Right renal pelvis (tissue), 4 donors: Measurements from ENCODE around the gene RPS17. TPM values are rescaled to one million over a fixed set of nuclear protein-coding genes. Genes with fewer than 3 reads are reported as not detected.
"Not testable (repeated sequence)": the region's sequence is repeated elsewhere in the genome, so short reads cannot be mapped to it uniquely, and the experiment has no call there.

Experiments
- DNase-seq, 4 donors: peaks; one replicate each; pipeline ENCODE4 v3.0.0-alpha.2; 2013; ENCODE audit warnings: low read depth in 4 of 4, low spot score in 3 of 4, missing footprints in 1 of 4
- polyA plus RNA-seq, 4 donors: library from polyadenylated mRNA; unstranded; fragments of 120-200 nt; gene quantifications; one replicate each; pipeline ENCODE4 v1.2.1, GENCODE V29; 2013; ENCODE audit not compliant: insufficient read length in 4 of 4

RPS17 gene
- polyA plus RNA-seq, 4 donors: 1,688 to 2,346 (median 1,786) TPM

DNA sequence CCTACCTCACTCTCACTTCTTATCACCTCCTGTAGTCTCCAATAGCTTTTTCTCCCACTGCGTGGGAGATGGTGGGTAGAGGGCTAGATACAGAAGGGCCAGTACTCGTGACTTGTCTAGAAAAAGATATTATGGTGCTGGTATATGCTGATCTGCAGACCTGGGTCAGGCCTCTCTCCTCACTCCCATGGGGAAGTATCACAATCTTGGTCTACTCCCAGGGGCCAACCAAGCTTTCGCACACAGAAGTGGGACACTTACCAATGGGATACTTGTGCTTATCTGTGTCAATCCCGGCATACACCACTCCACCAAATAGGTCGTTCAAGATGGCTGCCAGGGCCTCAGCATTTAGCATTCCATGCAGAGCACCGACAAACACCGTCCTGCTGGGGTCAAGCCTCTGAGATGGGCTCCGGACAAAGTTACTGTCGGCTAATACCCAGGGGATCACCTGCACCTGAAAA lies 9.0 kb upstream of the RPS17 start:
- DNase-seq: no peak

DNA sequence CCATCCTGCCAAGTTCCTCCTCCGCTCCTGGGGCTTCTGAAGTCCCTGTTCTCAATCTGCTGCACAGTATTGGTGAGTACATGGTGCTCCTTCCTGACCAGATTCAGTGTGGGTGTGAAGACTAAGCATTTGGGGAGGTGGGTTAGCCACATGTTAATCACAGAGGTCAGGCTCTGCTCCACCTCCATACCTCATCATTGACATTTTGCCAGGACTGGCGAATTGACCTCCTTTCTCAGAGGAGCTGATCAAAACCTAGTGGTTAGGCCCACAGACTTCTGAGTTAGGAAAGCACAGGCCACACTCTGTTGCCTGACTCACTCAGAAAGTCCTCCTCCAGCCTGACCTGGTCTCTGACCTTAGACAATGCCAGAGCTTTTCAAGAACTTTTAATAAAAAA lies 8.4 kb upstream of the RPS17 start:
- no peak for DNase-seq

DNA sequence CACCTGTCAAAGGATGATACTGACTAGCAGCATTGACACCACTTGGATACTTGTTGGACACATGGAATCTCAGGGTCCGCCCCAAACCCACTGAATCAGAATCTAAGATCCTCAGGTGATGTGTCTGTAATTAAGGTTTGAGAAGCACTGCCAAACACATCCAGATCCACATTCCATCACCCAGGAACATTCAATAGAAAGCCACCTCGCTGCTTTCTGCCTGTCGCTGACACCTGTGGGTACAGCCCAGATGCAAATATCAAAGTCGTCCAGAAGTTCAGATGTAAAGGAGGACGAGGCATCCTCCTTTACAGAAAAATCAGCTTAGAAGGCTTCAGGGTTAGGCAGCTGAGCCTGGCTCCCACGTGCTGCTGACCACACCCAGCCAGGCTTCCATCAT lies 5.2 kb upstream of the RPS17 start:
- no peak for DNase-seq

DNA sequence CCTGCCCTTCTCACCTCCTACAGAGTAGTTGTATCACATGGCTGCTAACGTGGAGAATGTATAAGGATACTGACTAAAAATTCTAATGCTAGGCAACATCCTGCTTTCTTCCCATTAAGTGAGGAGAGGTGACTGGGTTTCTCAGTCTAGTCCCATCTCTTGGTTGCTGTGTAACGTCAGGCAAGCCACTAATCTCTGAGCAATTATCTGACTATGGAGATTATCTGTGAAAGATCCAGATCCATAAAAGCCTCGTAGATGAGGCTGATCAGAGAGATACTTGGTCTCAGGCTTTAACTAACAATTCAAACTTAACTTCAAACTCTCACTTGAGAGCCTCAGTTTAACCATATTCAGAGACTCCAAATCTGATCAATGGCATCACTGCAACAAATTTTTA lies 4.7 kb upstream of the RPS17 start:
- no peak for DNase-seq

DNA sequence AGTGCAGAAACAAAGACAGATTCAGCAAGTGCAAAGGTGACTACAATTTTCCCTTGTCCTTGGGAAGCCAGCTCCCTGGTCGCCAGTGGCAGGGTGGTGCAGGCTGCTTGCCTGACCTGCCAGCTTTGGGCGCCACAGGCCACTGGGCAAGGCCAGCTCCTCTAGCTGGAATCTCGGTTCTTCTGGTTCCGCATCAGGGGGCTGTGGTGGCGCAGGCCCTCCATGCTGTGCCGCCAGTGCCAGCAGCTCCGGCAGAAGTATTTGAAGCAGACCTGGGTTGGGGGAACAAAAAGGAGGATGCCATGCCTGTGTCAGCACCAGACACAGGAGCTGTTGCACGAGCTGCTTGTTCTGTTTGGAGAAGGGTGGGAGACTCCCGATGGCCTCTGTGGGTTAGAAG lies 4.2 kb upstream of the RPS17 start:
- no peak for DNase-seq

DNA sequence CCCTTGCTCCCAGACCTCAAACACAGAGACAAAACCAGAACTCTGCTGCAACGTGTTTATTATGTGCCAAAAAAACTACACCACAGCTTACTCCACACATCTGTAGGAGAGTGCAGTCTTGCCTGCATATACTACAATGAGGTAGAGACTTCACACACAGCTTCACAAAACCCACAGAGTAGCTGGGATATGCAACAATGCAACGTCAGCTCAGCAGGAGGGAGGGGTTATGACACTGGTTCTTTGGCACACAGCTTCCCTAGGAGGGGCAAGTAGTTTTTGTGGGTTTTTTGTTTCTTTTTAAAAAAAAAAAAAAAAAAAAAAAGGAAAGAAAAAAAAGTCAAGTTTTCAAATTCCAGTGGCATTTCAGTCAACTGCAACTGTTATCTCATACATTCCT lies 2.9 kb upstream of the RPS17 start:
- DNase-seq: no peak

DNA sequence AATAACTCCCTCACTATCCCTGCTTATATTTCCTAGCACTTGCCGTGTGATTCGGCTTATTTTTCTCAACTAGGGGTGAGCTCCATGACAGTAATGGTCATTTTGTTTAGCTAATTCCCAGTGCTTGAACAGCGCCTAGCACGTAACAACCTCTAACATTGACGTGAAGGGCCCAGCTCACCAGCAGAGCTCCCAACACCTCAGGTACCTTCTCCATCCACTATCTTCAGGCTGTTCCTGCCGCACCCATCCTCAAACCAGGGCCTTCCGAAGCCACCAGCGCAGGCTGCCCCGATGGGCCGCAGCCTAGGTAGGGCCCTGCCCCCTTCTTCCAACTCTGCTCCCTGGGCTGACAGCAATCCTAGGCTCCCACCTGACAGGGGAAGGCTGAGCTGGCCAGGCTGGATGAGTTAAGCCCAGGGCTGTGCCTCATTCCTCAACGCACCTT lies 751 bp upstream of the RPS17 start:
- peak in 2 of 4 donors; percentile 22 to 28 for DNase-seq

DNA sequence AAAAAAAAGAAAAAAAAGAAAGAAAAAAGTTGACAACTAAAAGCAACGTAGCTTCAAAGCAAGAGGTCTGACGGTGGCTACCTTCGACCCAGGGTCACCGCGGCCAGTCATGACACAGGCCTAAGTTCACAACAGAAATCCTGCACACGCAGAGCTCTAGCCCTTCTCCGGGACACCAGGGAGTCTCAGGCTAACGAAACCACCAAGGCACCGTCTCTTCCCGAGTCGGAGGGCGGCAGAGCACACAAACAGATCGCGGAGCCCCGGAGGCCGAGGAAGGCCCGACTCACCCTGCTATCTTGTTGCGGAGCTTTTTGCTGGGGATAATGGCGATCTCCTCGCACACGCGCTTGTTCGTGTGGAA lies 584 bp downstream of the RPS17 start:
- DNase-seq: no peak

DNA sequence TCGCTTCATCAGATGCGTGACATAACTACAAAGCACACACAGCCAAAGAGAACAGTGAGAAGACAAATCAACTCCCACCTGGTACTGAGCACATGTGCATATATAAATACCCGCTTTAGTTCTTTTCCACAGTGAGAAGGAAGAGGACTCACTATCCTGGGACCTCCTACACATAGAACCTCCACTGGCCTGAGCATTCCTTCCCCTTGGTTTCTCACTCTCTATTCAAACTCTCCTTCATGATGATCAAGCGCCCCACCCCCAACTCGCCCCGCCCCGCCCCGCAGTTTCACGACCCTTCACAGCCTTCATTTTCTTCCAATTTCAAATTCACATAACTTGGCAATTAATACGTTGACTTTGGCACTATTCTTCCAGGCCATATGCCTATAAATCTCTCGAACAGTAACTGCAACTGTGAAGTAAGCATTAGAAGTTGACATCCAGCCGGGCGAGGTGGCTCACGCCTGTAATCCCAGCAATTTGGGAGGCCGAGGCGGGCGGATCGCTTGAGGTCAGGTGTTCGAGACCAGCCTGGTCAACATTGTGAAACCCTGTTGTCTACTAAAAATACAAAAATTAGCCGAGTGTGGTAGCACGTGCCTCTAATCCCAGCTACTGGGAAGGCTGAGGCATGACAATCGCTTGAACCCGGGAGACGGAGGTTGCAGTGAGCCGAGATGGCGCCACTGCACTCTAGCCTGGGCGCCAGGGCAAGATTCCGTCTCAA lies 1.1 kb downstream of the RPS17 start:
- no peak for DNase-seq

DNA sequence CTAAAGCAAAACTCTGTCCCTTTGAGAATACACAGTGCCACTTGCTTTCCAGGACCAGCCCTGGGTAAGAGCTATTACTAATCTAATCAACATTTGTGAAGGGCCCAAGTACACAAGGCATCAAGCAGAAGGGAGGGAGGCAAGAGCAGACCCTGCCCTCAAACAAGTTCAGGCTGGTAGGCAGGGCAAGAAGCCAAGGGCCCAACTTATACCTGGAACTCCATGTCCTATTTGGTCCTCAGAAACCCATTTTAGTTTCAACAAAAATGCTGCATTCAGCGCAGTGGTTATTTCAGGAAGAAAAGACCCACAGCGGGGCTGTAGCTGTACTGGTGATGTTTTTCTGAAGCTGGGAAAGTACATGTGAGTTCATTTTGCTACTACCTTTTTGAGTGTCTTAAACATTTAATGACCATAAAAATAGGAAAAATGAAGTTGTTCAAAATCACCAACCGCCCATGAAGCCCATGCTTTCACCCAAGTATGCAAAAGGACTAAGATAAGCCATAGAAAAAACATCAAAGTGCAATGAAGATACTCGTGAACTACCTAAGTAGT lies 2.8 kb downstream of the RPS17 start:
- no peak for DNase-seq

DNA sequence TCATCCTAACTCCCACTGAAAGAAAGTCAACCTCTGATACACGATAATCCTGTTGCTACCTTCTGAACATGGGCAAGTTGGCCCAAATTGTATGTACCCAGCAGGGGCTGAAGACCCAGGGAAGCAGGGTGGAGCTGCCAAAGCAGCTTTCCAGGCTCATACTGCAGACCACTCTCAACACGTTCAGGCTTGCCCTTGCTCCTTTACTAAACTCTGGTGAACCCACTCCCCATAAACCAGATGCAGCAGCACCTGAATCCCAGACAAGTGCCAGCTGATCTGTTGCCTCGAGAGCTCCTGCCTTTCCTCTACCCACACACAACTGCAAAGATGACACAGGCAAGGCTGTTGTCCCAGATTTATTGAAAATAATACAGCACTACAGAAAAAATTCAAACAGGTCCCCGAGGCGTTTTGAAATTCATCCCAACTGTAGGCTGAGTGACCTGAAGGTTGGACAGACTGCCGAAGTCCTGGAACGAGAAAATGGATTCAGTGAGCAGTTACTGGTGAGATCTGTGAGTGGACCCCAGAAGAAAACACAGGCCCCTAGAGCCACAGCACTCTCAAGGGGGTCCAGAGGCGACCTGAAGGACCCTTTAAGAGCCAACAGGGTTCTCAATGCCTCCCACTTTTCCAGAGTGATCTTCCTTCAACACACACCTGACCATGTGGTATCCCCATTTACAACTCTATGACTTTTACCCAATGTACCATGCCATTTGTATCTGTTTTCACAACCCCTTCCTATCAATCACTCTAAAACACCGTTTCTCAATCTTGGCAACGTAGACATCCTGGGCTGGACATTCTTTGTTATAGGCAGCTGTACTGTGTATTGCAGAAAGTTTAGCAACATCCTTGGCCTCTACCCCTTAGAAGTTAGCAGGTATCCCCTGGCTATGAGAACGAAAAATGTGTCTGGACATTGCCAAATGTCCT lies 3.6 kb downstream of the RPS17 start:
- DNase-seq: no peak

DNA sequence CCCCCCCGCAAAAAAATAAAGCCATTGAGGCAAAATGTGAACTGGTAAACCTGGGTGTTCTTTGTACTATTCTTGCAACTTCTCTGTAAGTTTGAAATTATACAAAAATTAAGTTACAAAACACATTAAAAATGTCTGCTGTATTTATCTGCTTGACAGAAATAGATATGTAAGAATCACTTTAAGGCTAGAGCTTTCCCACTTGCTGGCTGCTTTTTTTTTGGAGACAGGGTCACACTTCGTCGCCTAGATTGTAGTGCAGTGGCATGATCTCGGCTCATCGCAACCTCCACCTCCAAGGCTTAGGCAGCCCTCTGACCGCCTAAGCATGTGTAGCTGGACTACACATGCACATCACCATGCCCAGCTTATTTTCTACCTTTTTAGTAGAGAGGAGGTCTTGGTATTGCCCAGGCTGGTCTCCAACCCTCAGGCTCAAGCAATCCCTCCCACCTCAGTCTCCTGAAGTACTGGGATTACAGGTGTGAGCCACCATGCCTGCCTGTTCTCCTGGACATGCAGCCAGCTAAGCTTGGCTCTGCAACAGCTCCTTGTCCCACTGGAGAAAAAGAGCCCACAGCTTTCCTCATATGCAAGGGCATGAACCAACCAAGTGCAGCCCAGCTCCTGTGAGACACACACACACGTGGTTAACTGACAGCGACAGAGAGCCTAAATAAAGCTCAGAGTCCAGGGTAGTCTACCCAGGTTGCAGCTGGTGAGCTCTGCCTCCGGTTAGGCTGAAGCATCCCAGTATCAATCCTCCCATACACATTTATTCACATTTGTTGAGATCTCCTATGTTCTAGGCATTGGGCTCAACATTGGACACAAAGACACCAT lies 4.5 kb downstream of the RPS17 start:
- no peak for DNase-seq

DNA sequence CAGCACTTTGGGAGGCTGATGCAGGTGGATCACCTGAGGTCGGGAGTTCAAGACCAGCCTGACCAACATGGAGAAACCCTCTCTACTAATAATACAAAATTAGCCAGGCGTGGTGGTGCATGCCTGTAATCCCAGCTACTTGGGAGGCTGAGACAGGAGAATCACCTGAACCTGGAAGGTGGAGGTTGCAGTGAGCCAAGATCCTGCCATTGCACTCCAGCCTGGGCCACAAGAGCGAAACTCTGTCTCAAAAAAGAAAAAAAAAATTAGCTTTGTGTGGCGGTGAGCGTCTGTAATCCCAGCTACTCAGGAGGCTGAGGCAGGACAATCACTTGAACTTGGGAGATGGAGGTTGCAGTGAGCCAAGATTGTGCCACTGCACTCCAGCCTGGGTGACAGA lies 5.1 kb downstream of the RPS17 start:
- not testable (repeated sequence) for DNase-seq

DNA sequence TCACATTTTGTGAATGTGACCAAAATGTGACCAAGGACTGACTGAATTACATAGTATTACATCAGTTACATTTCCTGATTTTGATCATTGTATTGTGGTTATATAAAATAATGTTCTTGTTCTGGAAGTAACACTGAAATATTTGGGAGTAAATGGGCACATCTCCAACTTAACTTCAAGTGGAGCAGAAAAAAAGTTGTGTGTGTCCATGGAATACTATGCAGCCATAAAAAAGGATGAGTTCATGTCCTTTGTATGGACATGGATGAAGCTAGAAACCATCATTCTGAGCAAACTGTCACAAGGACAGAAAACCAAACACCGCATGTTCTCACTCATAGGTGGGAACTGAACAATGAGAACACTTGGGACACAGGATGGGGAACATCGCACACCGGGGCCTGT lies 5.8 kb downstream of the RPS17 start:
- DNase-seq: not testable (repeated sequence)

DNA sequence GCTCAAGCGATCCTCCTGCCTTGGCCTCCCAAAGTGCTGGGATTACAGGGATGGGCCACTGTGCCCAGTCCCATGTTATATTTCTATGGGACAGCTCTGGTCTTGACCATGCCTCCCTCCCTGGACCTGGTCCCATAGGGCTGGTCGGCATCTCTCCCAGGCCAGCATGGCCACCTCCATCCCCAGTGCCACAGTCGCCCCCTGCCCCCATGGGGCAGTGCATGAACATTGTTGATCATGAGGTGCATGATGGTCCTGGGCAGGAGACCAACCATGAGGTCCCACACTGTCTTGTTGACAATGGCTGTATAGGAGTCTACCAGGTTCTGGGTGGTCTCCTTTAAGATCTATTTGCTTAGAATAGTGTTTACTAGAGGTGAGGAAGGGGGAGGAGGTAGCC lies 6.5 kb downstream of the RPS17 start:
- no peak for DNase-seq

DNA sequence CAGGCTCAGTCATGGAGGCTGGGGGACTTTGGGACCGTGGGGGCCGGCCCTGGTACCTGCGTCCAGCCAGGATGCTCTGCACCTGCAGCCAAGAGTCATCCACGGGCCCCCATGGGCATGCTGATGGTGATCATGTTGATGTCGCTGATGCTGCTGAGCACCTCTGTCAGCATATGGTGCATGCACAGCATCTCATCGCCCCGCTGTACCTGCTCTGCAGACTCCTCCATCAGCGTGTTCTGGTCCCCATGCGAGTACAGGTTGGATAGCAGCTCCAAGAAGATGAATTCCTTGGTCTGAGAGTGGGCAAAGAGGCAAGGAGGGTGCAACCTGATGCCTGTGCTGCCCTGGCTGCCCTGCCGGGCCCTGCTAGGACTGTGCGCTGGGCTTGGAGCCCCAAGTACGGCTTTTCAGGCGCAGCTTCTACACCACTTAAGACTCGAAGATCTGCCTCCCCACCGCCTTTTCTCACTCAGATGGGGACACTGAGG lies 7.2 kb downstream of the RPS17 start:
- no peak for DNase-seq

DNA sequence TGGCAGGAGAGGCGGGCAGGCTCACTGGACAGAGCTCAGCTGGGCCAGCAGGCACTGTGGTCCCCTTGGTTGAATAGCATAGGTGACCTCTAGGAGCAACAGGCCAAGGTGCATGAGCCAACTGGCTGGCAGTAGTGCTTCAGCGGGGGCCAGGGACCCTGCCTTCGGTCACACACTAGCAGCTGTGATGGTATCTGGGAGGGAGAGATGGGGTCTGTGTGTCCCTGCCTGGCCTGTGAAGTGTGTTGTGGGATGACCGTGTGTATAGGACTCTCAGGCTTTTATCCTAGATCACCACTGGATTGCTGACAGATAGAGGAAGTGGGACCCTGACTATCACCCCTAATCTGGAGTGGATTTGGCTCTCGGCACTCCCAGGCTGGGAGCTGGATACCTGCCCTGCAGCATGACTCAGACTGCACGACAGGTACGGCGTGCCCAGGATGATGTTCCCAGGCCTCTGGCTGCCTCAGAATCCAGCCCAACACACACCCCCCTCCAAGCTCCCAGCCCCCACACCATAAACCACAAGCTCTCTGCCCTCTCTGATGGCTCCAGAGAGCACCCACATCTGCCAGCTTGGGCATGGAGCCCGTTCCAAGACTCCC lies 7.8 kb downstream of the RPS17 start:
- no peak for DNase-seq

DNA sequence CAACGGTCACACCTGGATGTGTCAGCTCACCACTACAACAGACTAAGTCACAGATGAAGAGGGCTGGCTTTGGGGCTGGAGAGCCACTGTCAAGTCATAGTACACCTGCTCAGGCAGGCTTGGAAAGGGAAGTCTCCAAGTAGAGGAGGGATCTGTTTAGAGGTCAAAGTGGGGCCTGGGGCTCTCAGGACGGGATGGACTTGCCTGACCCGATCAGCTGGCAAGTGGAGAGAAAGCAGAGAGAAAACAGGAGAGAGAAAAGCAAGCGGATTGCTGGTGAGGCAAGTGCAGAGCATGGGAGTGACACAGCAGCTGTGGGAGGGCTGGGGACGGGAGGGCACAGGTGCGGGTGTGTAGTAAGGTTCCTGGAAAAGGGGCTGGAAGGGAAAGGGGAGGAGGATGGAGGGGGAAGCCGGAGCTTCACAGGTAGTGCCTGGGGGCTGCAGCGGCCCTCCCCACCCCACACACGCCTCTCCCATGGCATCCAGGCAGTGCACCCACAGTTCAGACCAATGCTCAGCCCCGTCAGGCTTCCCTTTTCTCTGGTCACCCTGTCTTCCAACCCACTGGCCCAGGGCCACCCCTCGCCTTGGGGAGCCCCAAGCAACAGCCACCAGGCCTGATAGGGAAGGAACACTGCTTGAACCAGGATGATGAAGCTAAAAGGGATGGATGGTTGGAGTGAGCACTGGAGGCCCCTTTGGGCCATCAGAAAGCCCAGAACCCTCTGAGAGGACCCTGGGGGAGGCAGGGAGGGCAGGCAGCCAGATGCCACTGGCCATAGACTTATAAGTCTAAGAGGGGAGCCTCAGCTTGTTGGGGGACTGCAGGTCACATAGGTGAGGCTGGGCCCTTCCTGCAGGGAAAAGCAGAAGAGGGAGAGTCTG lies 8.5 kb downstream of the RPS17 start:
- DNase-seq: no peak
